SH-SY5Y (cell line): ENCODE measurements around the gene GGA1.

ENCODE experiments used
- GATA2 ChIP-seq: IDR thresholded peaks from 2 replicates; pipeline ENCODE4 v1.6.1; 2011; ENCODE audit warnings: mild to moderate bottlenecking, low read depth, low read length
- GATA3 ChIP-seq: IDR thresholded peaks from 2 replicates; pipeline ENCODE4 v1.6.1; 2011; ENCODE audit warnings: low read depth, mild to moderate bottlenecking, low read length, moderate library complexity

- TF ChIP-seq GATA2 (no peak), GATA3 (no peak)
Measured at GRCh38 chr22:37660709-37661045, 52.0 kb downstream of the GGA1 start.
